ENCODE measurements around the gene ARHGAP4.

ARHGAP4 gene

GRCh38 chrX:153870288-153870690 is 55.8 kb downstream of the ARHGAP4 start:
- DNase-seq (ENCODE audit: low read depth in 1 of 2, low spot score in 1 of 2): no peak
- no peak overlapping the region for H3K27ac ChIP-seq (replicated peaks)
- H3K27me3 ChIP-seq (ENCODE audit: insufficient read depth, poor library complexity, severe bottlenecking): peaks cover 3% of the 10 kb centered on the region
- no peak for TF ChIP-seq CTCF (IDR thresholded peaks at IDR 0.05; ENCODE audit: insufficient read depth, low read length)
- TF ChIP-seq POLR2AphosphoS5 (IDR thresholded peaks at IDR 0.05; ENCODE audit: low read depth): no peak
- no peak for TF ChIP-seq GABPA (IDR thresholded peaks at IDR 0.05; ENCODE audit: low read depth)
- no peak for TF ChIP-seq SPI1 (IDR thresholded peaks at IDR 0.05; ENCODE audit: borderline replicate concordance, low read depth)
- TF ChIP-seq REST (IDR thresholded peaks at IDR 0.05; ENCODE audit: insufficient replicate concordance, low read depth): no peak
- no peak overlapping the region for H3K4me3 ChIP-seq (replicated peaks; ENCODE audit: insufficient read depth, low read length)

- no peak for TF ChIP-seq POLR2AphosphoS5 (IDR thresholded peaks at IDR 0.05; ENCODE audit: low read depth)
- no peak for TF ChIP-seq REST (IDR thresholded peaks at IDR 0.05; ENCODE audit: insufficient replicate concordance, low read depth)
- no peak for TF ChIP-seq SPI1 (IDR thresholded peaks at IDR 0.05; ENCODE audit: borderline replicate concordance, low read depth)
- TF ChIP-seq GABPA (IDR thresholded peaks at IDR 0.05; ENCODE audit: low read depth): no peak
- no peak for TF ChIP-seq CTCF (IDR thresholded peaks at IDR 0.05; ENCODE audit: insufficient read depth, low read length)
- no peak for DNase-seq (ENCODE audit: low read depth in 1 of 2, low spot score in 1 of 2)
- Histone ChIP-seq H3K27me3 (ENCODE audit: insufficient read depth, poor library complexity, severe bottlenecking) (peaks cover 3% of the 10 kb centered on the region), H3K27ac (replicated peaks) (no peak overlapping the region), H3K4me3 (replicated peaks; ENCODE audit: insufficient read depth, low read length) (no peak overlapping the region)
These were observed 56.4 kb downstream of the ARHGAP4 start for GRCh38 chrX:153869473-153870287.

- H3K27me3 ChIP-seq (ENCODE audit: insufficient read depth, poor library complexity, severe bottlenecking): peaks cover 2% of the 10 kb centered on the region
- TF ChIP-seq SPI1 (IDR thresholded peaks at IDR 0.05; ENCODE audit: borderline replicate concordance, low read depth) (no peak), POLR2AphosphoS5 (IDR thresholded peaks at IDR 0.05; ENCODE audit: low read depth) (no peak), CTCF (IDR thresholded peaks at IDR 0.05; ENCODE audit: insufficient read depth, low read length) (no peak), GABPA (IDR thresholded peaks at IDR 0.05; ENCODE audit: low read depth) (no peak), REST (IDR thresholded peaks at IDR 0.05; ENCODE audit: insufficient replicate concordance, low read depth) (no peak)
- no peak for DNase-seq (ENCODE audit: low read depth in 1 of 2, low spot score in 1 of 2)
- H3K4me3 ChIP-seq (replicated peaks; ENCODE audit: insufficient read depth, low read length): no peak overlapping the region
- H3K27ac ChIP-seq (replicated peaks): no peak overlapping the region
These were observed 57.2 kb downstream of the ARHGAP4 start for GRCh38 chrX:153868576-153869472.
